ENCODE data around the gene BACH2.
"Not testable (repeated sequence)": the region's sequence is repeated elsewhere in the genome, so short reads cannot be mapped to it uniquely, and the experiment has no call there.

Gene BACH2

GRCh38 chr6:90296341-90297114 is at the start of gene BACH2:
Gene BACH2, minus strand, starts transcription at chr6:90296843. Its CDS starts 287,999 bp downstream, at chr6:90008844.
- peak; percentile 95 for DNase-seq (ENCODE audit: low spot score)

GRCh38 chr6:90343576-90343975 is 46.9 kb upstream of the BACH2 start:
- DNase-seq (ENCODE audit: low spot score) = no peak

- DNase-seq (ENCODE audit: low spot score) = no peak
Observed at GRCh38 chr6:90338409-90338808, 41.8 kb upstream of the BACH2 start.

GRCh38 chr6:90336388-90336947 is 39.8 kb upstream of the BACH2 start:
- DNase-seq (ENCODE audit: low spot score) = no peak

- DNase-seq (ENCODE audit: low spot score) = no peak
Observed at GRCh38 chr6:90333928-90334327, 37.3 kb upstream of the BACH2 start.

- DNase-seq (ENCODE audit: low spot score) = not testable (repeated sequence)
Observed at GRCh38 chr6:90332978-90333543, 36.4 kb upstream of the BACH2 start.

GRCh38 chr6:90329386-90330077 is 32.9 kb upstream of the BACH2 start:
- no peak for DNase-seq (ENCODE audit: low spot score)

- DNase-seq (ENCODE audit: low spot score) = no peak
Observed at GRCh38 chr6:90328004-90328403, 31.4 kb upstream of the BACH2 start.

GRCh38 chr6:90326404-90327057 is 29.9 kb upstream of the BACH2 start:
- no peak for DNase-seq (ENCODE audit: low spot score)

- DNase-seq (ENCODE audit: low spot score) = no peak
Observed at GRCh38 chr6:90323706-90324105, 27.1 kb upstream of the BACH2 start.

- no peak for DNase-seq (ENCODE audit: low spot score)
Observed at GRCh38 chr6:90322976-90323474, 26.4 kb upstream of the BACH2 start.

GRCh38 chr6:90319979-90320685 is 23.5 kb upstream of the BACH2 start:
- peak; percentile 53 for DNase-seq (ENCODE audit: low spot score)

GRCh38 chr6:90319044-90319443 is 22.4 kb upstream of the BACH2 start:
- DNase-seq (ENCODE audit: low spot score) = peak; percentile 66

GRCh38 chr6:90315986-90316385 is 19.3 kb upstream of the BACH2 start:
- DNase-seq (ENCODE audit: low spot score) = no peak

- DNase-seq (ENCODE audit: low spot score) = peak; percentile 95
Observed at GRCh38 chr6:90315354-90315950, 18.8 kb upstream of the BACH2 start.

- DNase-seq (ENCODE audit: low spot score) = peak; percentile 73
Observed at GRCh38 chr6:90314514-90314913, 17.9 kb upstream of the BACH2 start.

GRCh38 chr6:90311569-90311968 is 14.9 kb upstream of the BACH2 start:
- peak; percentile 76 for DNase-seq (ENCODE audit: low spot score)

GRCh38 chr6:90305800-90306448 is 9.3 kb upstream of the BACH2 start:
- peak; percentile 29 for DNase-seq (ENCODE audit: low spot score)

- DNase-seq (ENCODE audit: low spot score) = peak; percentile 94
Observed at GRCh38 chr6:90304308-90304707, 7.7 kb upstream of the BACH2 start.

GRCh38 chr6:90303039-90303438 is 6.4 kb upstream of the BACH2 start:
- DNase-seq (ENCODE audit: low spot score) = peak; percentile 43

All from NAMALWA (cell line).